K562 (cell line): ENCODE data around the gene HEATR1. TPM values are rescaled to one million over a fixed set of nuclear protein-coding genes. Genes with fewer than 3 reads are reported as not detected.

ENCODE experiments used
- ATF4 ChIP-seq: fragments of 450-650 bp; formaldehyde crosslinking; IDR thresholded peaks from 2 replicates; pipeline ENCODE4 v1.4.0; 2022; ENCODE audit warnings: mild to moderate bottlenecking, moderate library complexity
- CBX1 ChIP-seq: sonication (generic); IDR thresholded peaks from 2 replicates; pipeline ENCODE4 v1.6.1; 2016; ENCODE audit warnings: antibody characterized with exemption, low read depth, mild to moderate bottlenecking
- FOSL1 ChIP-seq: fragments of 200-800 bp; sonication (Bioruptor generic); conservative IDR thresholded peaks from 2 replicates; pipeline ENCODE4 v1.6.1; 2016; ENCODE audit warnings: missing genetic modification characterization, missing compliant biosample characterization
- HDGF ChIP-seq: fragments of 450-650 bp; IDR thresholded peaks from 2 replicates; pipeline ENCODE4 v1.6.1; 2016
- JUND ChIP-seq, 2 experiments: IDR thresholded peaks; 2 replicates in 1 of 2; 3 replicates in 1 of 2; pipeline ENCODE4 v1.6.1; 2011; ENCODE audit warnings: borderline replicate concordance in 2 of 2, low read depth in 2 of 2, low read length in 2 of 2, improper control_type of control experiment in 1 of 2, missing biosample characterization in 1 of 2, missing genetic modification characterization in 1 of 2, missing genetic modification reagents in 1 of 2
- MLLT1 ChIP-seq, 2 experiments: fragments of 450-650 bp; IDR thresholded peaks; 2 replicates each; pipeline ENCODE4 v1.6.1; 2016
- NR2C1 ChIP-seq, 2 experiments: fragments of 450-650 bp; IDR thresholded peaks; 2 replicates each; pipeline ENCODE4 v1.6.1; 2017; ENCODE audit warnings: mild to moderate bottlenecking in 2 of 2, antibody characterized with exemption in 1 of 2, inconsistent platforms in 1 of 2, missing compliant biosample characterization in 1 of 2, missing genetic modification characterization in 1 of 2
- PRDM10 ChIP-seq: fragments of 450-650 bp; IDR thresholded peaks from 2 replicates; pipeline ENCODE4 v1.6.1; 2018; ENCODE audit not compliant: partially characterized antibody
- RCOR1 ChIP-seq, 2 experiments: IDR thresholded peaks; 2 replicates each; pipeline ENCODE4 v1.6.1; 2012; ENCODE audit warnings: low read depth in 2 of 2, low read length in 2 of 2, borderline replicate concordance in 1 of 2, improper control_type of control experiment in 1 of 2
- SMAD3 ChIP-seq: fragments of 450-650 bp; formaldehyde crosslinking; conservative IDR thresholded peaks from 2 replicates; pipeline ENCODE4 v1.4.0; 2020; ENCODE audit warnings: mild to moderate bottlenecking
- ZNF324 ChIP-seq: fragments of 250-450 bp; sonication (Bioruptor Pico); IDR thresholded peaks from 2 replicates; pipeline ENCODE4 v1.4.0; 2020; ENCODE audit warnings: mild to moderate bottlenecking
- ZNF583 ChIP-seq: fragments of 250-450 bp; sonication (Bioruptor Pico); IDR thresholded peaks from 2 replicates; pipeline ENCODE4 v1.4.0; 2020
- ZNF589 ChIP-seq: fragments of 200-800 bp; sonication (Bioruptor generic); IDR thresholded peaks from 2 replicates; pipeline ENCODE4 v1.6.1; 2016; ENCODE audit warnings: low read depth, missing genetic modification characterization, missing compliant biosample characterization
- polyA plus RNA-seq, 8 experiments: library from polyadenylated mRNA; depleted of rRNA in 4 of 8; stranded (reverse) in 5 of 8; unstranded in 3 of 8; fragments of >200 nt; fragmentation: Nextera tagmentation in 2 of 8; fragmentation: Illumina TruSeq in 1 of 8; extraction: Ambion mirVana in 2 of 8; extraction: Trizol in 1 of 8; gene quantifications; 2 replicates each; pipeline versions ENCODE4 v1.2.1 to v1.2.3, GENCODE V29; 2011 to 2014; ENCODE audit warnings: inconsistent platforms in 1 of 8, missing spikeins in 1 of 8
- total RNA-seq, 7 experiments: library from RNA; depleted of rRNA in 6 of 7; stranded (reverse); fragments of >200 nt in 6 of 7; fragmentation: Illumina TruSeq in 2 of 7; extraction: Trizol in 2 of 7; gene quantifications; 2 replicates each; pipeline versions ENCODE4 v1.2.1 to v1.2.3, GENCODE V29; 2011 to 2021; ENCODE audit warnings: low replicate concordance in 1 of 7

Gene HEATR1
- total and polyA plus RNA-seq, 9 of the 15 experiments (the other 6 are each of a cell fraction or from before 2014, with no cell fraction given) = 28.3 to 108 (median 50.9) TPM

- TF ChIP-seq JUND (IDR thresholded peaks at IDR 0.05; ENCODE audit: borderline replicate concordance, low read depth, low read length) = peak; percentile 11; the same call in 1 of the 2 replicates
- no peak; the same call in 2 of the 3 replicates for TF ChIP-seq JUND (tag; IDR thresholded peaks at IDR 0.05; ENCODE audit: borderline replicate concordance, low read depth, low read length)
- peak; percentile 39 to 65; a peak in 1 of 4 replicates for TF ChIP-seq MLLT1 (IDR thresholded peaks at IDR 0.05)
- TF ChIP-seq ATF4 = no peak
- TF ChIP-seq ZNF589 (CRISPR knock-in tag) = no peak
- peak; percentile 81 for TF ChIP-seq ZNF583 (CRISPR knock-in tag)
- no peak for TF ChIP-seq SMAD3 (CRISPR knock-in tag)
- TF ChIP-seq ZNF324 = no peak
- no peak; the same call in 1 of the 2 replicates for TF ChIP-seq FOSL1 (tag)
- TF ChIP-seq HDGF = no peak
- peak; percentile 28; the same call in 1 of the 2 replicates for TF ChIP-seq NR2C1 (IDR thresholded peaks at IDR 0.05)
- peak; percentile 83 for TF ChIP-seq NR2C1 (tag; IDR thresholded peaks at IDR 0.05)
- TF ChIP-seq CBX1 = no peak
- peak in 1 of 2 experiments; percentile 61; a peak in 1 of 4 replicates for TF ChIP-seq RCOR1 (IDR thresholded peaks at IDR 0.05; ENCODE audit: borderline replicate concordance in 1 of 2, low read depth in 2 of 2, low read length in 2 of 2)
- TF ChIP-seq PRDM10 = no peak
Measured at GRCh38 chr1:236502972-236503639, 101.2 kb downstream of the HEATR1 start (continued).
